Stimulated activated CD4-positive, alpha-beta T cell treated with anti-CD3 and anti-CD28 coated beads, Interleukin-15, amount 100 ng/mL, for 48 hours (primary cell): ENCODE results near the gene RASGRF1.
"Not testable (repeated sequence)": the region's sequence is repeated elsewhere in the genome, so short reads cannot be mapped to it uniquely, and the experiment has no call there.

Experiments used
- DNase-seq, 2 donors: peaks; one replicate each; pipeline ENCODE4 v3.0.0-alpha.2; 2020; ENCODE audit warnings: low read depth in 2 of 2

RASGRF1 gene

DNA sequence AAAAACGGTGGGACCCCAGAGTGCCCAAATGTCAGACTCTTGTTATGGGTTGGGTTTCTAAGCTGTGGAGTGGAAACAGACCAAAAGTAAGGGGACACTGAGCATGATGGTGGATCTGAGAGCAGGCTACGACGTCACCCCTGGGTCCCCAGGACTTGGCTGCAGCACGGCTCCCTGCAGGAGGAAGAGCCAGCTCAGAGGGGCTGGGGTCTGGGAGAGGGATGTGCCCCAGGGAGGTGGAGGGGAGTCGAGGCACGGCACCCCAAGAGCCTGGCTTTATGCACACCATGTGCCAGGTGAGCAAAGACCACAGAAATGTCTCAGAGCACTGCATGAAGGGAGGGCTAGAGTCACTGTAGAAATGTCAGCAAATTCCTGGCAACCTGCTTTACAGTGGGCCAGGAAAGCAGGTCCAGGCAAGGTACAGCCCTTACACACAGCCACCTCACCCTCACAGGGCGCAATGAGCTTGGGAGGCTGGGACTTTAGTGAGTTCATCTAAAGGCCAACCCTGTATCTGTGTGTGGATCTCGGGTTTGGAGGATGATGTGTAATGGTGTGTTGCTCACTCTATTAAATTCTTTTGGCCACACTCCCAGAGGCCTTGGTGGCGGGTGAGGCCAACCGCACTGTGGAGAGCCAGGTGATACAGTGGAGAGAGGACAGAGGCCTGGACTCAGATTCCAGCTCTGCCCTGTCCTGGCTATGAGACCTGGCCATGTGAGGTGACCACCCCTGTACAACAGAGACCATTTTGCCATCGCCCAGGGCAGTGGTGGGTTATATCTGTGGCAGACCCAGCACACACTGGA is 159.8 kb downstream of the RASGRF1 start:
- no peak for DNase-seq

DNA sequence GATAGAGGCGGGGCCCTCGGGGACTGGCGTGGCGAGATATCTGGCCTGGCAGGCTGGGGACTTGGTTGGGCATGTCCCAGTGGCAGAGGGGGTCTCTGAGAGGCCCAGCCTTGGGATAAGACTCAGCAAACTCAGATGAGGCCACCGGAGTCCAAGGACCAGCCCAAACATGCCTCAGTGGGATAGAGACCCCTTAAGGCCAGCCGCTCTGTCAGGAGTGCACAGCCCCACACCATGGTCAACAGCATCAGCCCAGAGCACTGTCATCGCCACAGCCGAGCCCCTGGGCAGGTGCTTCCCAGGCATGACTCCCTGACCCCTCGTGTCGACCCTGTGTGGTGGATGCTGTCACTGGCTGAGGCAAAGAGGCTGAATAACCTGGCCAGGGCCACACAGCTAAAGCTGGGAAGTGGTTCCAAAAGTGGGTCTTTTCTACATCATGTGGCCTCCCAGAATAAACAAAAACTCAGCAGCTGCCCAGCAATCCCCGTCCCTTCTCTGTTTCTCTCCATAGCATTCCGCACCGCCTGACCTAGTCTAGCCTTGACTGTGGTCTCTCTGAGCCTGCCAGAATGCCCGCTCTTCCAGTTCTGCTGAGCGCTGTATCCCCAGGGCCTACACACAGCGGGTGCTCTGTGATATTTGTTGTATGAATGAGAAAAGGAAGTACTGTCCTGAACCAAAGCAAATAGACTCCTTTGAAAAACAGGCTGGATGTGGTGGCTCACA is 160.9 kb downstream of the RASGRF1 start:
- DNase-seq: no peak

DNA sequence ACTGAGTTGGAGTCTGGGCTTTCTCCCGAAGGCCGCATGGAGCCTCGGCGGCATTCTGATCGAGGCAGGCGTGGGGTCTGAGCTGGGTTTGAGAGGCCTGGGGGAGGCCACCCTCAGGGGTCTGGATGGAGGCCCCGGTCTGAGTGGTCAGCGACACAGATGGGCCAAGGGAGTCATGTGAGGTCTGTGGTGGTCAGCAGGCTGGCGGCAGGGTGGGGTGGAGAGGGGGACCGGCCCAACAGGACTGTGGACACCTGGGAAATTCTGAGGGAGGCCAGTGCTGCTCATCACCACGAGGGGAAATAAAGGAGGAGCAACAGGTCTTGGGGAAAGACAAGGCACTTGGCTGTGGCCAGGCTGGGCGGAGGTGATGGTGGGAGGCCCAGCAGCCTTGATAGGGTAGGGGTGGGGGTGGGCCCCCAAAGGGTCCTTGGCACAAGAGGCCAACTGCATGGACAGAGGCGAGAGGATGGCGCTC is 161.9 kb downstream of the RASGRF1 start:
- DNase-seq: no peak

DNA sequence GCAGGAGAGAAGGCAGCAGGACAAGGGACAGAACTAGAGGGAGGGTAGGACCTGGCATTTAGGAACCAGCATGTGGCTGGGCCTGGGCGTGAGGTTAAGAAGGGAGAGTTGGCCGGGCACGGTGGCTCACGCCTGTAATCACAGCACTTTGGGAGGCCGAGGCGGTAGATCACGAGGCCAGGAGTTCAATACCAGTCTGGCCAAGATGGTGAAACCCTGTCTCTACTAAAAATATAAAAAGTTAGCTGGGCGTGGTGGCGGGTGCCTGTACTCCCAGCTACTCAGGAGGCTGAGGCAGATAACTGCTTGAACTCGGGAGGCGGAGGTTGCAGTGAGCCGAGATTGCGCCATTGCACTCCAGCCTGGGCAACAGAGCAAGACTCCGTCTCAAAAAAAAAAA is 162.4 kb downstream of the RASGRF1 start:
- not testable (repeated sequence) for DNase-seq

DNA sequence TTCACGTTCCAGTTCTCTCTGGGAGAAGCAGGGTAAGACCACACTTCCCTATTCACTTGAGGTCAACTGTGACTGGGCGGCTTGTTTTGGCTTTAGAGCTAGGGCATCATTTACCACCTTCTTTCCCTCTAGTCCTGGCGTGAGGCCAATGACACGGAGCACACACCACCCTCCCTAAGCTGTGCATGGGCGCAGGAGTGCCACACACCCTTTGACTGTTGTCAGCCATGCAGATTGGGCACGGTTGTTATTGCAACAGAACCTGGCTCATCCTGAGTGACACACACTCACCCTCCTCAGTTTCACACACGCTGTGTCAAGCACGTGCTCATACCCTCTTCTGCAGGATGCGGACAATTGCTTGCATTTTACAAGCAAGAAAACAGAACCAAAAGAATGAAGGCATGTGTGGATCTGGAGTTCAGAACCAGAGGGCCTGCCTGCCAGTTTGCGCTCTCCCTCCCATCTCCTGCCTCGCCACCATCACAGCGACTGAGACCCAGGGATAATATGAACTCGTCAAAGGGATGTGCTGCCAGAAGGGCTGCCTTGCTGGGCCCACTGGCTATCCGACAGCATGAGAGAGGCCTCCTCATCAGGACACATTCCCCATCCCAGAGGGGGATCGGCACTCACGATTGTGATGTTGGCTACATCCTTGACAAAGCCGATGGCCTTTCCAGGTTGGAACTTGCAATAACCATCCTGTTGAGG is 163.3 kb downstream of the RASGRF1 start:
- DNase-seq: no peak

DNA sequence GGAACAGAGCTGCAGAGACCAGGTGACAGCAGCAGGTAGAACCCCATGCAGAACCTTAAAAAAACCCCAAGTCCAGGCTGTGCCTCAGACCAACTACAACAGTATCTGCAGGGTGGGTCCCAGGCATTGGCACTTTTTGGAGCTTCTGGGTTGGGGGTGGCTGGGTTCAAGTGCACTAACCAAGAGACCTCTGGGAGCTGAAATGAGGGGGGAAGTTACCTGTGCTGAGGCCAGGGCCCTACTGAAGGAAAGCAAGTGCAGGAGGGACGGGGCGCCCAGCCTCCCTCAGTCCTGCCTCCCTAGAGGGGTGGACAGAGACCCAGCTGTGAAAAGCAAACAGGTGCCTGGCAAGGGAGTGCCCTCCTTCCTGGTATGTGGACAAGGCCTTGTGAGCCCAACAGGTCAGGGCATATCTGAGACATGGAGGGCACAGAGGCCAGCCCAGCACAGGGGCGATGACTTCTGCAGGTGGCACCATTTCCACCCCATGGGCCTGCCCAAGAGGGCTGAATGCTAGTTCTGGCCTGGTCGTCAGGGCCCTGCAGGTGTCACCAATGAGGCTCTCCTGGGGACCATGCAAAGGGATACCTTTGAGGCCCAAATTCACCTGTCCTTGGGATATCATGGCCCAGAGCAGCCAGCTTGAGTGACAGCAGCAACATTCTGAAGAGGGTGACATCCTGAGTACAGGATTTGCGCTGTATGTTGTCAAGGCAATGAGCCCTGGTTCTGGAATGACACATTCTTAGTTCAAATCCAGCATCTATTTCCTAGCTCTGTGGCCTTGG is 164.4 kb downstream of the RASGRF1 start:
- DNase-seq: no peak

DNA sequence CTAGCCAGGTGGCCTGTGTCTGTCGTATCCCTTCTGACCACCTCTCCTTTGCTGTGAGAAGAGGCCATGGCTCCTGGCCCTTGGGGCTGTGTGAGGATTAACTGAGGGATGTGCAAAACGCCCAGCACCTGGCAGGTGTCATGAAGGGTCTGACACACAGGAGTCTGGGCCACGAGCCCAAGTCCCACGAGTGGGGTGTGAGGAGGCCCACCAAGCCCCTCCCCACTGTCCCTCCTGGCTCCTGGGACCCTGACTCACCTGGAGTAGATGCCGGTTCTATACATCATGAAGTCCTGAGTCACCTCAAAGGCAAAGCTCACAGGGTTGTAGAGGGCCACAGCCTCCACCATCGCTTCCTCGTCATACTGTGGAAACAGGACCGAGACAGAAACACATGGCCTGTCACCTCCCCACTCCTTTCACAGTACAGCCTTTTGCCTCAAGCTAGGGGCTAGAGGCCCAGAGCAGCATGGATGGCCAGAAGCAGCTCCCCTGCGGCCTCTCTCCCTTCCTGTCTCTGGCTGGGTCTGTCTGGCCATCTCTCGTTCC is 165.4 kb downstream of the RASGRF1 start:
- no peak for DNase-seq

DNA sequence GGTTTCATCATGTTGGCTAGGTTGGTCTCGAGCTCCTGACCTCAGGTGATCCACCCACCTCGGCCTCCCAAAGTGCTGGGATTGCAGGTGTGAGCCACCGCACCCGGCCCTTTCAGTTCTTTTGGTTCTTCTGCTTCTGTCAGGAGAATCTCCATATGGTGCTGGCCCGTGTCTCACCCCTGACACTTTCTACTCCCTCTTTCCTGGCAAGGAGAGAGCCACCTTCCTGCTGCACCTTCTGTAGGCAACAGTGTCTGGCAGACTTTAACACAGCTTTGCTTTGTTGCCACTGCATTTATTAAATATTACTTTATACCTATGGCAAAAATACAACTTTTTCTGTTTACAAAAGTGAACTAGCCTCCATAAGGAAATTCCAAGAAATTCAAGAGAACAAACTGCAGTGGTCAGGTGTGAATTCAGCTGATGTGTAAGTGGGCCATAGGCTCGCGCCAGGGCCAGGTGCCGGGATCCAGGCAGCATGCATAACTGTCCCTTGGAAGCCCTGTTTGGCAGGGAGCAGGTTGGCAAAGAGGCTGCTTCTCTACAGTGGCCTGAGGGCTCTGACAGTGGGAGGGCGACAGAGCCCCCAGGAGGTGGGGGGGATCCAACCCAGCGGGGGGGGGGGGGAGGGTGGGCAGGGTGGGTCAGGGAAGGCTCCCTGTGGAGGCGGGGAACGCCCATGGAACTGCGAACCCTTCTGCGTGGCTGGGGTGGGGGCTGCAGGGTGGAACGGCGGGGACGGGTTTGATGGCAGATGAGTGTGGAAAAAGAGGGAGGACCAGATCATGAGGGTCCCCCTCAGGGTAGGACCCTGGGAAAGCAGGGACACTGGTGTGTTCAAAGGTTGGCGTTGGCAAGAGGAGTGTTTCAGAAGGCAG is 166.9 kb downstream of the RASGRF1 start:
- DNase-seq: no peak

DNA sequence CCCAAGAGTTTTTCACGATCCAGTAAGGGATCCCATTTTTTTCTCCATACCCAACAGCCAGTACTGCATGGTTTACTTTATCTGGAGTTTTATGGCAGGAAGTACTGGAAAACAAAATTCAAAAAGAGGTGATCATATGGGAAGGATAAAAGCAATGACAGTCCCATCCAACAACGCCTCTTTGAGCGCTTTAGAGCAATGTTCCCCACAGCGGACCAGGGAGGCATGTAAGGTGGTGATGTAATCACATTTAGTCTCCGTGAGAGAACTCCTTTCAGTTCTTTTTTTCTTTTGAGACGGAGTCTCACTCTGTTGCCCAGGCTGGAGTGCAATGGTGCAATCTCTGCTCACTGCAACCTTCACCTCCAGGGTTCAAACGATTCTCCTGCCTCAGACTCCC is 167.6 kb downstream of the RASGRF1 start:
- no peak for DNase-seq

DNA sequence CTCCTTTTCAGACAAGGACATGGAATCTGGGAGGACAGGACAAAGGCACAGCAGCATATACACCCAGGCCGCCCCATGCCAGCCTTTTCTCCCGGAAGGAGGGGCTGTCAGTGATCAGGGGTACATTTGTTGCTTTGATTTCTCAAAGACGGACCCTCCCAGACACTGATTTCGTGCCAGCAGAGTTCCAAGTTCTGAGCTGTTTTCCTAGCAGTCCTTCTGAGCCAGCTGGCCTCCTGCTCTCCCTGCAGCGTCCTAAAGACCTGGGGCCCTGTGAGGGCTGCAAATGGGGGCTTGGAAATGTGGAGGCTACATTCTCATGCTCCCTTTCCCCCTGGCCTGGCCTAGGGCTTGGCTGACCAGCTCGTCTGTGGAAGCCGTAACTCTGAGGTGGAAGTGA is 168.1 kb downstream of the RASGRF1 start:
- no peak for DNase-seq

DNA sequence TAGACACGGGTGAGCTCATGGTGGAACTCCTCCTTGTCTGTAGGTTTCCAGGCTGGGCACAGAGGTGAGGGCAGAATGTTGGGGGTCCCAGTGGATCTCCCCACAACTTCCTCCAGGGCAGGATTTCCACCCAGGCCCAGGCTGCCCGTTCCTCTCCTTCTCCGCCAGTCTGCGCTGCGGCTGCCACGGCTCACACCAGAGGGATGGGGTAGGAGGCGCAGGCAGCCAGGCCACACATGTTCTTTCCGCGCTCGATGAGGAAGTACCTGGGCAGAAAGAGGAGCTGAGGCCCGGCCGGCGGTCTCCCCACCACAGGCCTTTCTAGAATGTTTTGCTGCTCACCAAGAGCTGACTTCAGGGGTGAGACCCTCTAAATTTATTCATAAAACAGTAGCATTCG is 168.6 kb downstream of the RASGRF1 start:
- no peak for DNase-seq

DNA sequence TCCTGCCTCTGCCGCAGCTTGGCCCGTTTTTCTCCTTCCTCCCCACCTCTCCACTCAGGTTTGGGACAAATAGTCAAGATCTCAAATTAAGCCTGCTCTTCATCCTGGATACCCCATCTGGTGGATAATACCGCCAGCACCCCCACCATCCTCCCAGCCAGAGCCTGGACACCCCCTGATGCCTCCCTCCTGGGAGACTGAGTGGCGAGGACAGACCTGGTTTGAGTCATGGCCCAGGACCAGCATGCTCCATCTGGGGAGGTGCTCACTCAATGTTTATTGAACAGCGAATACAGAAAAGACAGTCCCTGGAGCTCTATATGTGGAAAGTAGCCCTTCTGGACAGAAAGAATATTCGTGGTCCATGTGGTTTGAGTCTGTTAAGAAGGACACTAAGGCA is 169.1 kb downstream of the RASGRF1 start:
- no peak for DNase-seq

DNA sequence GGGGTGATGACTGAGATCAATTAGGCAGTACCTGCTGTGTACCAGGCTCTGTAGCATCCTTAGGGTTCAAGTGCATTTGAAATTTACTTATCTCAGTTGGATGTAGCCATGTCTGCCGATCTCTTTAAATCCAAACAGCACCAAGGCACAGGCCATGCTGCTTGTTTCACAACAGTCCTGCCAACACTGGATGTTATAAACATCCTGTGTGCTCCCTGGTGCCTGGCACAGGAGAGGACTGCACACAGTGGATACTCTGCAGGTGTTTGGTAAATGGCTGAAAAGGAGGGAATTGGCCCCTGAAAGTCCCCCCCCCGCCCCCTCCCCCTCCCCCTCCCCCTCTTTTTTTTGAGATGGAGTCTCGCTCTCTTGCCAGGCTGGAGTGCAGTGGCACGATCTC is 172.7 kb downstream of the RASGRF1 start:
- DNase-seq: no peak

DNA sequence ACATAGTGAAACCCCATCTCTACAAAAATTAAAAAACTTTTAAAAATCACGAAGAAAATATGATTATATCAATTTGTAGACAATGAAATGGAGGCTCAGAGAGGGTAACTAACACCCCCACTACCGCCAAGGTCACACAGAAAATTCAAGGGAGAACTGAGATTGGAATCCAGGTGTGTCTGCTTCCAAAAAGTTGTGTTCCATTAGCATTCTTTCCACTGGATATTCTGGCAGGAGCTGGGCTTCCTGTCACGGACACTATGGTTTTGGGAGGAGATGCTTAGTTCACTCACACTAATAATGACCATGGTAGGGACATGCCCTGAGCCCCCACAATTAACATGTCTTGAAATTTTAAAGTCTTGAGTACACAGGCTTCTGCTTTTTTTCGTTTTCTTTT is 174.5 kb downstream of the RASGRF1 start:
- no peak for DNase-seq

DNA sequence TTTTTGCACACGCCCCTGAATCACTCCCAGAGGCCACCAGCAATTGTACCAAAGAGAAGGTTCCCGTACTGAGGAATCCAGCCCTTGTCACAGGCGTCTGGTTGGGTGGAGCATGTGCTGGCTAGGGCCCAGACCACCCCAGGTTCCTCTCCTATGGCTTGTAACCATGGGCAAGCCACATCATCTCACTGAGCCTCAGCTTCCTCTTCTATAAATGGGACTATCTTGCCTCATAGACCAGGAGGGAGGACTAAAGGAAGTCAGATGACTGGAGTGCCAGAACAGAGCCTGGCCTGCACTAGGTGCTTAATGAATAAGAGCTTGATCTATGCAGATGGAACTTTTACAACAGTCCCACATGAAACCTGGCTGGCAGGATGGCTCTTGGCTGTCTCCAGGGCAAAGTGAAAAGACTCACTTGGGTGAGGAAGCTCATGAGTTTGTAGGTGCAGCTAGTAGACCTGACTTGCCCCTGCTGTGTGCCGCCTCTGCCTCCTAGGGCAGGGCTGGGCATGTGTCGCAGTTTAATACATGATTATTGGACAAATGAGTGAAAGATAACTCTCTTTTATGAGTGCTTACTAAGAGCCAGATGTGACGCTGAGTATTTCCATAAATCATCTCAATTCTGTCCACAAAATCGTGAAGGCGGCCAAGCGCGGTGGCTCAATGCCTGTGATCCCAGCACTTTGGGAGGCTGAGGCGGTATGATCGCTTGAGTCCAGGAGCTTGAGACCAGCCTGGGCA is 175.1 kb downstream of the RASGRF1 start:
- no peak for DNase-seq

DNA sequence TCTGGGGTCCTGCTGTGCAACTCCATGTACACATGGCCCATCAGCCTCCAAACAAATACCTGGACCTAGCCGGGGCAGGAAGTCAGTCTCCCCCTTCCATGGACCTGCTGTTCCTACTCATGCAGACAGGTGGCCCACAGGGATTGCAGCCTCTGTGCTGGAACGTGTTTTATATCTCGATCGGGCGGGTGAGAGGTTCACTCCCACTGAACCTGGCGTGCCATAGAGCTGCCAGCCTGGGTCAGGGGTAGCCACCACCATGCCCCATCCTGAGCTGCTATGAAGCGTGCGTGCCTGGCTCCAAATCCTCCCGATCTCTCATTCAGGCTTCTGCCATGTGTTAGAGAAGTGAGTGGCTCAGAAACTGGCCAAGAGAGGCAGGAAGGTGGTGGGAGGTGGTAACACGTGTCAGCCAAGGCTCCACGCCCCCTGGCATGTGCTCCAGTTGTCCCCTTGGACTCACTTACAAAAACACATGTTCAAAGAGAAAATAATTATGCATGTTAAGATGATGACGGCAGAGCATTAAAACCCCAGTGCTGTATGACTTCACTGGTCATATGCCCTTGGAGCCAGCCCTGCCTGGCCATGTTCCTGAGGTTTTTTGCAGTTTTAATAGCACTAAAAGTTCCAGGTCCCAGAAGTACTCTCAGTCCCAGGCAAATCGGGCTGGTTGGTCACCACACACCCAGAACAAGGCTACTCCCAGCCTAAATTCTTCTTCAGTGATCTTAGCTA is 176.4 kb downstream of the RASGRF1 start:
- no peak for DNase-seq

DNA sequence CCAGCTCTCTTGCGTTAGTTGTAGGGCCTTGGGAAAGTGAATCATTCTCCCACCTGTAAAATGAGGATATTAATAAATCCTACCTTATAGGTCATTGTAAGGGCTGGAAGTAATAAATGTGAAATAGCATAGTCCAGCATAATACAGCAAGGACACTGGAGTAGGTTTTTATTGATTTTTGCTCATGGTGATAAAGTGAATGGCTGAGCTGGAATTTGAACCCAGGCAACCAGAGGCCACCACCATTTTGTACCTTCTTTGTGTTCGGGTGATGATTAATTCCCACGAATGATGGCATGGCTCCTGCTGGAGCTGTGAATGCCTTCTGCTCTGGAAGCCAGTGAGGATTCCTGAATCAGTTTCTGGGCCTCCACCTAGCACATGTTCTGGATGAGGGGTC is 177.6 kb downstream of the RASGRF1 start:
- DNase-seq: no peak

DNA sequence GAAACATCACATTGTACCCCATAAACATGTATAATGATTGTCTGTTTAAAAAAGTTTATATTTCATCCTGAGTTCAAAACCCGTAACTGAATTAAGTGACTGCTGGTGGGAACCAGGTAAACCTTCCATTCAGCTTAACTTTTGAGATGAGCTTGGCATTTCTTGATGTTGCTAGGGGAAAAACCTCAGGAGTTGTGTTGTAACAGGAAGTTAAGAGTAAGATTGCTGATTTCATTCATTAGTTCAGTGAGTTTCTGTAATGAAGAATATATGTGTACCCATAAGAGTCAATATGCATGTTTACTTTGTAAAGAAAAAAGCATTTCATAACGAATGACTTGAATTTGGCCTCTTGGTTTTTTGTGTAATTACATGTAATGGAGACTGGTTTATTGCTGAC is 178.3 kb downstream of the RASGRF1 start:
- DNase-seq: no peak

DNA sequence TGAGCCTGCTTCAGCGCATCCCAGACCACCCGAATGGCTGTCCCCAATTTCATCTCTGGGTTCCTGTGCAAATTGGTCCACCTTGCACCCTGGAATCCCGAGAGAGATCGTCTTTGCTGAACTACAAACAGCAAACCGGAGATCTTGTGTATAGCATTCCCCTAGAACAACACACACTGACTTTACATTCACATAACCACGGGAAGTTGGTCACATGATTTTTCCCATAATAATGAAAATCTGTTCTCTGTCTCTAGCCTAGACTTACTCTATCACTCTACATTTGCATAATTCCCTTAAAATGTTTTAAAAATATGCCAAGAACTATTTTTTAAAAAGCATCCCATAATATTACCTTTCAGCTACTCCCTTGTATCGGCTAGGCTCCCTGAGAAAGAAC is 180.3 kb downstream of the RASGRF1 start:
- no peak for DNase-seq
